Skeletal muscle cell (primary cell): ENCODE data around the gene CCDC124.
"Not testable (repeated sequence)": the region's sequence is repeated elsewhere in the genome, so short reads cannot be mapped to it uniquely, and the experiment has no call there.

ENCODE experiments used
- DNase-seq: peaks from one replicate; pipeline ENCODE4 v3.0.0-alpha.2; 2010; ENCODE audit warnings: low read depth
- H3K4me3 ChIP-seq: 2 replicates; pipeline ENCODE4 v1.5.1; 2011; ENCODE audit warnings: low read depth, mild to moderate bottlenecking, control low read depth, low read length, moderate library complexity

CCDC124 gene, protein sequence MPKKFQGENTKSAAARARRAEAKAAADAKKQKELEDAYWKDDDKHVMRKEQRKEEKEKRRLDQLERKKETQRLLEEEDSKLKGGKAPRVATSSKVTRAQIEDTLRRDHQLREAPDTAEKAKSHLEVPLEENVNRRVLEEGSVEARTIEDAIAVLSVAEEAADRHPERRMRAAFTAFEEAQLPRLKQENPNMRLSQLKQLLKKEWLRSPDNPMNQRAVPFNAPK

GRCh38 chr19:17932485-17933338 is at the start of gene CCDC124:
CCDC124 (plus strand) TSS chr19:17933015; CDS start chr19:17936421, 3,406 bp downstream.
- peak within 1 kb of the TSS; percentile 98 for H3K4me3 ChIP-seq

DNA sequence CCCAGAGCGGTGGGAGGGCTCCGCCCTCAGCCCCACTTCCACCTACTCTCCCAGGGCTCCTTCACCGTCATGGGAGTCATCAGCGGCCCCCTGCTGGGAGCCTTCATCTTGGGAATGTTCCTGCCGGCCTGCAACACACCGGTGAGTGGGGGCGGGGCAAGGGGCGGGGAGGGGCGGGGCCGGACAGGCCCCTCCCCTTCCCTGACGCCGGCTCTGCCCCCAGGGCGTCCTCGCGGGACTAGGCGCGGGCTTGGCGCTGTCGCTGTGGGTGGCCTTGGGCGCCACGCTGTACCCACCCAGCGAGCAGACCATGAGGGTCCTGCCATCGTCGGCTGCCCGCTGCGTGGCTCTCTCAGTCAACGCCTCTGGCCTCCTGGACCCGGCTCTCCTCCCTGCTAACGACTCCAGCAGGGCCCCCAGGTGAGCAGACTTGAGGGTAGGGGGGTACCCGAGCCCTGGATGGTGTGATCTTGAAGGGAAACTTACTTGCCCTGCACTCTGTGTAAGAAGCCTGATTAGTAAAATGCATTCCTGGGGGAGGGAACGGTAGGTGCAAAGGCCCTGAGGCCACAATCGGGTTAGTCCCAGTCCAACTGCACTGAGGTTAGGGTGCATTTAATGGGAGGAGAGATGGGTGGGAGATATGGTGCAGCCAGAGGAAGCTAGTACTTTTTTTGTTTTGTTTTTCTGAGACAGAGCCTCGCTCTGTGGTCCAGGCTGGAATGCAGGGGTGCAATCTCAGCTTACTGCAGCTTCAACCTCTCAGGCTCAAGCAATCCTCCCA is 49.0 kb upstream of the CCDC124 start:
- H3K4me3 ChIP-seq = no peak overlapping the region
- no peak for DNase-seq

More at GRCh38 chr19:17932485-17933338, at the start of gene CCDC124:
- DNase-seq = peak; percentile 62

GRCh38 chr19:17886515-17886914 is 46.3 kb upstream of the CCDC124 start:
- no peak overlapping the region for H3K4me3 ChIP-seq

GRCh38 chr19:17887221-17887620 is 45.6 kb upstream of the CCDC124 start:
- not testable (repeated sequence) for DNase-seq

More at GRCh38 chr19:17886515-17886914, 46.3 kb upstream of the CCDC124 start:
- no peak for DNase-seq

DNA sequence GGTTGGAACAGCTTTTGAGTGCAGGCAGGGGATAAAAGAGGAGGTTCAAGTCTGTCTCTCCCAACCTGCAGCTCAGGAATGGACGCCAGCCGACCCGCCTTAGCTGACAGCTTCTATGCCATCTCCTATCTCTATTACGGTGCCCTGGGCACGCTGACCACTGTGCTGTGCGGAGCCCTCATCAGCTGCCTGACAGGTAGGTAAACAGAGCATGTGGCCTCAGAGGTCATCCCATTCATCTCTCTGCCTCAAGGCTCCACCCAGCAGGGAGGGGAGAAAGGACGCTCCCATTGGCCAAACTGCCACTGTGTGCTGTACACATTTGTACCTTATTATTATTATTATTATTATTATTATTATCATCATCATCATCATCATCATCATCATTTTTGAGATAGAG is 44.6 kb upstream of the CCDC124 start:
- no peak overlapping the region for H3K4me3 ChIP-seq
- no peak for DNase-seq

More at GRCh38 chr19:17887221-17887620, 45.6 kb upstream of the CCDC124 start:
- not testable (repeated sequence) for H3K4me3 ChIP-seq

DNA sequence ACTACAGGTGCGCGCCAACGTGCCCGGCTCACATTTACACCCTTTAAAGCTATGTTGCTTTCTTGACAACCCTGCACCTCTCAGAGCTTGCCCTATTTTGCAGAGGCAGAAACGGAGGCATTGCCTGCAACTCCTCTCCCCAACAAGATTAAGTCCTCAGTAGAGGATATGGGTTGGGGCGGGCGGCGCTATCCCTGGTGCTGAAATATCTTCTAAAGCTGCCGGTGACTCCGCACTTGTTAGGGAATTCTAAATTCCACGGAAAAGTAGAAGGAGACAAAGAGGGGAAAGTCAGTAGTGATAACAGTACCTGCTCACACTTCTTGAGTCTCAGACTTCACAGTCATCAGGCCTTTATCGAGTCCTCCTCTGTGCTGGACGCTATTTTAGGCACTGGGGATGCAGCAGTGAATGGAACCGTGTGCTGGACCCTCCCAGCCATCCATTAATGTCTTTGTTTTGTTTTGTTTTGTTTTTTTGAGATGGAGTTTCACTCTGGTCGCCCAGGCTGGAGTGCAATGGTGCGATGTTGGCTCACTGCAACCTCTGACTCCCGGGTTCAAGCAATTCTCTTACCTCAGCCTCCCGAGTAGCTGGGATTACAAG is 43.1 kb upstream of the CCDC124 start:
- no peak overlapping the region for H3K4me3 ChIP-seq
- DNase-seq = peak; percentile 5

DNA sequence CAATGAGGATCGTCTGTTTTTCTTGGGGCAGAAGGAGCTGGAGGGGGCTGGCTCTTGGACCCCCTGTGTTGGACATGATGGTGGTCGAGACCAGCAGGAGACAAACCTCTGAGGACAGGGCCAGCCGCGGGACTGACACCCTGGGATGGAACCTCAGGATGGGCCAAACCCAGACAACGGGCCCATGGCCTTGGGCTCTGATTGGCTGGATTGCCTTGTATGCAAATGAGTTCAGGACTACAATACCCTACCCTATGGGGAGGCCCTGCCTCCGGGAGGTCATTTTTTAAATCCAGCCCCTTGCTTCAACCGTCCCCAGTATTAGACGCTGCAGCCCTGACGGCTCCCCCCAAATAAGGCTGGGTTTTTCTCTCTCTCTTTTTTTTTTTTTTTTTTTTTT is 39.0 kb upstream of the CCDC124 start:
- no peak for DNase-seq
- no peak overlapping the region for H3K4me3 ChIP-seq

DNA sequence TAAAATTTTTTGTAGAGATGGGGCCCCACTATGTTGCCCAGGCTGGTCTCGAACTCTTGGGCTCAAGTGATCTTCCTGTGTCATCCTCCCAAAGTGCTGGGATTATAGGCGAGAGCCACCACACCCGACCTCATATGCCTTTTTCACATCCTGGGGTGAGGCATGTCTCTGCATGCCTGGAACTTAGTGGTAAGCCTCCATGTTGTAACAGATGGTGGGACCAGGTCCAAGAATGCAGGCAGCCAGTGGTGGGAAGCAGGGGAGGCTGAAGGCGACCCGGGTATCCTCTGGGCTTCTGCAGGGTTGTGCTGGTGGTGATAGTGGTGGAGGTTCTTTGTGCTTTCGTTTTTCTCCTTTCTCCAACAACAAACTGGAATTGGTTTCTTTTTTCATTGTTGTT is 30.1 kb upstream of the CCDC124 start:
- no peak overlapping the region for H3K4me3 ChIP-seq
- peak; percentile 28 for DNase-seq

DNA sequence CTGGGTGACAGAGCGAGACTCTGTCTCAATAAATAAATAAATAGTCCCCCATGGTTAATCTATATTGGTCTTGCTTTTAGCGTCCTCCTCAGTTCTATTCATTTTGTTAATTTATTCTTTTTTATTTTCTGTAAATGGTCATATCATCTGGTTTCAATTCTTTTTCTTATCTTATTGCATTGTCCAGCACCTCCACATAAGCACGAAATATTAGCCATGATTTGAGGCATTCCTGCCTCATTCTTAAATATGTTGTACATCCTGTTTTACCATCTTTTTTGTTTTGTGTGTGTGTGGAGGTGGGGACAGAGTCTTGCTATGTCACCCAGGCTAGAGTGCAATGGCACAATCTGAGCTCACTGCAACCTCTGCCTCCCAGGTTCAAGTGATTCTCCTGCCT is 24.6 kb upstream of the CCDC124 start:
- no peak overlapping the region for H3K4me3 ChIP-seq
- no peak for DNase-seq

- H3K4me3 ChIP-seq = no peak overlapping the region
- DNase-seq = no peak
These were observed 23.6 kb upstream of the CCDC124 start for GRCh38 chr19:17909003-17909732.

- H3K4me3 ChIP-seq = no peak overlapping the region
- no peak for DNase-seq
These were observed 21.9 kb upstream of the CCDC124 start for GRCh38 chr19:17910791-17911360.

DNA sequence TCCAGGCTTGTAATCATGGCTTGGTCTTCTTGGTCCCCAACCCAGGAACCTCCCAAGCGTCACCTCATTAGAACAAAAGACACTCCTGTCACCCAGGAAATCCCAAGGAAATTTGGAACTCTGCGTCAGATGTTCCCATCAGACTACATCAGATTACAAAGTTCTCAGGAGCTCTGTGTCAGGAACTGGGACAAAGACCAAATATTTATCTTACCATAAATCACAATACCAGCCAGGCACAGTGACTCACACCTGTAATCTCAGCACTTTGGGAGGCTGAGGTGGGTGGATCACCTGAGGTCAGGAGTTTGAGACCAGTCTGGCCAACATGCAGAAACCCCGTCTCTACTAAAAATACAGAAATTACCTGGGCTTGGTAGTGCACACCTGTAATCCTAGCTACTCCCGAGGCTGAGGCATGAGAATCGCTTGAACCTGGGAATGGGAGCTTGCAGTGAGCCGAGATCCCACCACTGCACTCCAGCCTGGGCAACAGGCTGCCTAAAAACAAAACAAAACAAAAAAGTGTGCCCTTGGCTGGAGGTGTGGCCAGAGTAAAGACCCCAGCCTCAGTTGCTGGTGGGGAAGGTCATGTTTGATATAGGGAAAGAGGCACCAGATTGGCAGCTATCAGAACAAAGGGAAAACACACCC is 16.7 kb upstream of the CCDC124 start:
- DNase-seq = no peak
- no peak overlapping the region for H3K4me3 ChIP-seq

- not testable (repeated sequence) for DNase-seq, H3K4me3 ChIP-seq
These were observed 14.7 kb upstream of the CCDC124 start for GRCh38 chr19:17918151-17918550.

GRCh38 chr19:17919122-17919521 is 13.7 kb upstream of the CCDC124 start:
- not testable (repeated sequence) for H3K4me3 ChIP-seq, DNase-seq

GRCh38 chr19:17920527-17920926 is 12.3 kb upstream of the CCDC124 start:
- no peak for DNase-seq
- no peak overlapping the region for H3K4me3 ChIP-seq

DNA sequence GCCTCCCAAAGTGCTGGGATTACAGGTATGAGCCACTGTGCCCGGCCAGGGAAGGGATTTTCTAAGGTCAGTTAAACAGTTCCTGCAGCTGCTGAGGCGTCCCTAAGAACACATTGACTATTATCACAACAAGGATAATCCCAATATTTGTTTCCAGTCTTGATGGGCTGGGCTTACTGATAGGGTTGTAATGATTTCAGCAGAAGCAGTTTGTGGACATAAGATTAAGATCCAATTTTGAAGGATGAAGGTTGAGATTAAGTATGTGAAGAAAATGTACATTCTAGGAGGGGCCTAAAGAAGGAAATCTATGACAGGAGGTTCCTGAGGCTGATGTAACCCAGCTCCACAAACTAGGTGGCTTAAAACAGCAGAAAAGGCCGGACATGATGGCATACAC is 10.7 kb upstream of the CCDC124 start:
- H3K4me3 ChIP-seq = no peak overlapping the region
- DNase-seq = no peak

DNA sequence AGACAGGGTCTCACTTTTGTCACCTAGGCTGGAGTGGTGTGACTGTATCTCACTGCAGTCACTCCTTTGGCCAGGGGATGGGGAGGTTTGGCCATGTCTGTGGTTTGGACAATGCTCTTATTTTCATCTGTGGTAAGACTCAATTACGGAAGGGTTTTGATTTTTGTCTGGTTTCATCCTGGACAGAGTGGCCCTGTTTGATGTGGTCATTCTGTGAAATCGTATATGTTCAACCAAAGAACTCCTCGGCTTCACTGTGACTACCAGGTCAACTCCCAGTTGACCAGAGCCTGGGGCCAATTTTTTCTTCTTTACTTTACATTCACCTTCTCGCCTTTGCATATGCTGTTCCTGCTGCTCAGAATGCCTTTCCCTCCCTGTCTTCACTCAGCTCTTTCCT is 6.8 kb upstream of the CCDC124 start:
- DNase-seq = no peak
- H3K4me3 ChIP-seq = no peak overlapping the region

GRCh38 chr19:17929056-17929455 is 3.8 kb upstream of the CCDC124 start:
- no peak overlapping the region for H3K4me3 ChIP-seq
- DNase-seq = no peak
